ENCODE measurements around the gene LY6G6D. TPM values are rescaled to one million over a fixed set of nuclear protein-coding genes. Genes with fewer than 3 reads are reported as not detected.

LY6G6D gene
- total RNA-seq, 3 donors from 2014 or later (not counting 1 experiment from before 2014, with no cell fraction given), result 0.94 TPM; not detected in 2

DNA sequence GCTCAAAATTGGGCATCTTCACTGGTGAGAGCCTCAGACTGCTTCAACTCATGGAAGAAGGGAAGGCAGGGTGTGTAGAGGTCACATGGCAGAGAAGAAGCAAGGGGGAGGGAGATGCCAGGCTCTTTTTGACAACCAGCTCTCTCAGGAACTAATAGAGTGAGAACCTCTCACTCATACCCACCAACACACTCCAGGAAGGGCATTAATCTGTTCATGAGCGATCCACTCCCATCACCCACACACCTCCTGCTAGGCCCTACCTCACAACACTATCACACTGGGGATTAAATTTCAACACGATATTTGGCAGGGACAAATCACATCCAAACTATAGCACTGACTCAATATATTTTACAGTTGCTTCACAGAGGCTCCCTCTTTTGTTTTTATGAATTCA lies 26.7 kb downstream of the LY6G6D start:
- no peaks in the 10 kb centered on the region for H3K9me3 ChIP-seq (ENCODE audit: control insufficient read depth, insufficient read depth, low read length)
- Mint-ChIP-seq H3K9me3 (no peaks in the 10 kb centered on the region), H3K4me3 (peak overlapping the region; percentile 32), H3K36me3 (no peaks in the 10 kb centered on the region), H3K4me1 (peaks cover 42 to 51% of the 10 kb centered on the region in 2 donors), H3K27me3 (ENCODE audit: low read depth in 2 of 2) (no peaks in the 10 kb centered on the region), H3K27ac (no peak overlapping the region)
- no peaks in the 10 kb centered on the region for H3K27me3 ChIP-seq (ENCODE audit: control insufficient read depth, insufficient read depth, low read length)
- ATAC-seq (no peak), DNase-seq (no peak)
- H3K4me3 ChIP-seq (ENCODE audit: low read length), result no peak overlapping the region
- H3K36me3 ChIP-seq (ENCODE audit: control insufficient read depth, insufficient read depth, low read length), result no peaks in the 10 kb centered on the region
- H3K4me1 ChIP-seq (ENCODE audit: control insufficient read depth, insufficient read depth, low read length), result peaks cover 37% of the 10 kb centered on the region
- TF ChIP-seq, protein P1, sequence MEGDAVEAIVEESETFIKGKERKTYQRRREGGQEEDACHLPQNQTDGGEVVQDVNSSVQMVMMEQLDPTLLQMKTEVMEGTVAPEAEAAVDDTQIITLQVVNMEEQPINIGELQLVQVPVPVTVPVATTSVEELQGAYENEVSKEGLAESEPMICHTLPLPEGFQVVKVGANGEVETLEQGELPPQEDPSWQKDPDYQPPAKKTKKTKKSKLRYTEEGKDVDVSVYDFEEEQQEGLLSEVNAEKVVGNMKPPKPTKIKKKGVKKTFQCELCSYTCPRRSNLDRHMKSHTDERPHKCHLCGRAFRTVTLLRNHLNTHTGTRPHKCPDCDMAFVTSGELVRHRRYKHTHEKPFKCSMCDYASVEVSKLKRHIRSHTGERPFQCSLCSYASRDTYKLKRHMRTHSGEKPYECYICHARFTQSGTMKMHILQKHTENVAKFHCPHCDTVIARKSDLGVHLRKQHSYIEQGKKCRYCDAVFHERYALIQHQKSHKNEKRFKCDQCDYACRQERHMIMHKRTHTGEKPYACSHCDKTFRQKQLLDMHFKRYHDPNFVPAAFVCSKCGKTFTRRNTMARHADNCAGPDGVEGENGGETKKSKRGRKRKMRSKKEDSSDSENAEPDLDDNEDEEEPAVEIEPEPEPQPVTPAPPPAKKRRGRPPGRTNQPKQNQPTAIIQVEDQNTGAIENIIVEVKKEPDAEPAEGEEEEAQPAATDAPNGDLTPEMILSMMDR (IDR thresholded peaks at IDR 0.05), result no peak
- WGBS (ENCODE audit: insufficient coverage), result 96% methylated on average over 2 of the region's 2 CpGs
- intact Hi-C loops (cut with micrococcal nuclease), result no loop called here
- no peak overlapping the region for H3K27ac ChIP-seq (ENCODE audit: low read length)

DNA sequence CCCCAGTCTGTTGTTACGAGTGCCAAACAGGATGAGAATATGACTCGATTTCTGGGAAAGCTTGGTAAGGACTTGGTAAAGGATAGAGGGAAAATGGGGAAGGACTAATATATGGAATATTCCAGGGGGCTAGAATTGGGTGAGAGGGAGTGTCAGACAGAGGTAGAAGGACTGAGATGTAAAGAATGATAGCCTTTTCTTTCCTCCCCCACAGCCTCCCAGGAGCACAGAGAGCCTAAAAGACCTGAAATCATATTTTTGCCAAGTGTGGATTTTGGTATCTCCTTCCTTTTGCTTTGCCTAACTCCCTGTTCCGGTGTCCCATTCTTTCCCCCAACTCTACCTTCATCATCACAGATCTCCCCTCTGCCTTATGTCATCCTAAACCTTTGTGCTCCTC lies 27.7 kb downstream of the LY6G6D start:
- Mint-ChIP-seq H3K36me3 (no peaks in the 10 kb centered on the region), H3K4me1 (peaks cover 31 to 40% of the 10 kb centered on the region in 2 donors), H3K4me3 (no peak overlapping the region), H3K9me3 (no peaks in the 10 kb centered on the region), H3K27me3 (ENCODE audit: low read depth in 2 of 2) (no peaks in the 10 kb centered on the region), H3K27ac (peak overlapping the region in 1 of 2 donors; percentile 17)
- Histone ChIP-seq H3K4me3 (ENCODE audit: low read length) (no peak overlapping the region), H3K36me3 (ENCODE audit: control insufficient read depth, insufficient read depth, low read length) (no peaks in the 10 kb centered on the region), H3K27ac (ENCODE audit: low read length) (no peak overlapping the region), H3K9me3 (ENCODE audit: control insufficient read depth, insufficient read depth, low read length) (no peaks in the 10 kb centered on the region), H3K4me1 (ENCODE audit: control insufficient read depth, insufficient read depth, low read length) (peaks cover 27% of the 10 kb centered on the region), H3K27me3 (ENCODE audit: control insufficient read depth, insufficient read depth, low read length) (no peaks in the 10 kb centered on the region)
- ATAC-seq (no peak), DNase-seq (no peak)
- TF ChIP-seq, protein P1 (IDR thresholded peaks at IDR 0.05), result no peak
- 99% methylated on average over 3 of the region's 3 CpGs for WGBS (ENCODE audit: insufficient coverage)
- intact Hi-C loops (cut with micrococcal nuclease), result no loop called here

GRCh38 chr6:31744422-31744821 lies 29.3 kb downstream of the LY6G6D start:
- DNase-seq (no peak), ATAC-seq (no peak)
- intact Hi-C loops (cut with micrococcal nuclease), result no loop called here
- Histone ChIP-seq H3K9me3 (ENCODE audit: control insufficient read depth, insufficient read depth, low read length) (no peaks in the 10 kb centered on the region), H3K27me3 (ENCODE audit: control insufficient read depth, insufficient read depth, low read length) (no peaks in the 10 kb centered on the region), H3K36me3 (ENCODE audit: control insufficient read depth, insufficient read depth, low read length) (no peaks in the 10 kb centered on the region), H3K4me1 (ENCODE audit: control insufficient read depth, insufficient read depth, low read length) (peaks cover 12% of the 10 kb centered on the region), H3K4me3 (ENCODE audit: low read length) (no peak overlapping the region), H3K27ac (ENCODE audit: low read length) (no peak overlapping the region)
- TF ChIP-seq, protein P1 (IDR thresholded peaks at IDR 0.05), result no peak
- H3K27ac Mint-ChIP-seq, result no peak overlapping the region
- 57% methylated on average over 1 of the region's 1 CpG for WGBS (ENCODE audit: insufficient coverage)
- H3K27me3 Mint-ChIP-seq (ENCODE audit: low read depth in 2 of 2), result no peaks in the 10 kb centered on the region
- no peaks in the 10 kb centered on the region for H3K36me3 Mint-ChIP-seq
- H3K4me3 Mint-ChIP-seq, result no peak overlapping the region
- H3K4me1 Mint-ChIP-seq, result peaks cover 16 to 25% of the 10 kb centered on the region in 2 donors
- H3K9me3 Mint-ChIP-seq, result no peaks in the 10 kb centered on the region

DNA sequence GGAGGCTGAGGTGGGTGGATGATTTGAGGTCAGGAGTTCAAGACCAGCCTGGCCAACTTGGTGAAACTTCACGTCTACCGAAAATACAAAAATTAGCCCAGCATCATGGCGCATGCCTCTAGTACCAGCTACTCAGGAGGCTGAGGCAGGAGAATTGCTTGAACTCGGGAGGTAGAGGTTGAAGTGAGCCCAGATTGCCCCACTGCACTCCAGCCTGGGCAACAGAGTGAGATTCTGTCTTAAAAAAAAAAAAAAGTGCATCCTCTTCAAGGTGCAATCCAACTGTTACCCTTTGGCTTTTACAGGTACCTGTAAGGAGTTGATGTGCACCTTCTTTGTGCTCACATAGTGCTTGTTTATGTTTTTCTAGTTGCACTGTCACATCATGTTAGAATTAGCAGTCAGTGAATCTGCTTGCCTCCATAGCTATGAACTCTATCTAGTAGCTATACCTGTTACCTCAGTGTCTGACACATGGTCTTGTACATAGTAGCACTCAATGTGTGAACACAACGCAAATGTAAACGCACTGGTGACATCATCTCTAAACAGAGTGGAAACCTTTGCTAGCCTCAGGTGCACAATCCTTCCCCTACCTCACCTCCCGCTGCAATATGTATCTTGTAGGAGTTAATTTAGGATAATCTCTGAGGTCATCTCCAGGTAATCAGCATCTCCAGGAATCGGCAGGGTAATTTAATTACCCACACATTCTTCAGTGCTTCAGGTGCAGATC lies 34.3 kb downstream of the LY6G6D start:
- Mint-ChIP-seq H3K9me3 (no peaks in the 10 kb centered on the region), H3K27me3 (ENCODE audit: low read depth in 2 of 2) (no peaks in the 10 kb centered on the region), H3K36me3 (no peaks in the 10 kb centered on the region), H3K4me3 (no peak overlapping the region), H3K4me1 (no peaks in the 10 kb centered on the region), H3K27ac (no peak overlapping the region)
- Histone ChIP-seq H3K4me1 (ENCODE audit: control insufficient read depth, insufficient read depth, low read length) (no peaks in the 10 kb centered on the region), H3K27ac (ENCODE audit: low read length) (no peak overlapping the region), H3K9me3 (ENCODE audit: control insufficient read depth, insufficient read depth, low read length) (no peaks in the 10 kb centered on the region), H3K36me3 (ENCODE audit: control insufficient read depth, insufficient read depth, low read length) (no peaks in the 10 kb centered on the region), H3K27me3 (ENCODE audit: control insufficient read depth, insufficient read depth, low read length) (no peaks in the 10 kb centered on the region), H3K4me3 (ENCODE audit: low read length) (no peak overlapping the region)
- no peak for ATAC-seq
- intact Hi-C loops (cut with micrococcal nuclease), result no loop called here
- TF ChIP-seq, protein P1 (IDR thresholded peaks at IDR 0.05), result no peak
- DNase-seq, result no peak
- WGBS (ENCODE audit: insufficient coverage), result 97% methylated on average over 6 of the region's 8 CpGs
